COLO668 (cell line): ENCODE measurements around the gene CDR2L.

Experiments used
- DNase-seq: peaks from one replicate; lab custom pipeline; 2025; ENCODE audit not compliant: unreplicated experiment; lab: John Stamatoyannopoulos, UW

The CDR2L gene

GRCh38 chr17:74987418-74987908, at the start of gene CDR2L:
Gene CDR2L (plus strand): TSS chr17:74987632. CDS start chr17:74988044, 412 bp downstream.
- peak; percentile 91 for DNase-seq

- DNase-seq, result no peak
These were observed 49.1 kb upstream of the CDR2L start for GRCh38 chr17:74938194-74938950.

- DNase-seq, result no peak
These were observed 47.9 kb upstream of the CDR2L start for GRCh38 chr17:74939534-74939933.

GRCh38 chr17:74941128-74941725, 46.2 kb upstream of the CDR2L start:
- DNase-seq, result no peak

GRCh38 chr17:74943808-74944522, 43.5 kb upstream of the CDR2L start:
- DNase-seq, result no peak

GRCh38 chr17:74945543-74945942, 41.9 kb upstream of the CDR2L start:
- no peak for DNase-seq

GRCh38 chr17:74946641-74947040, 40.8 kb upstream of the CDR2L start:
- DNase-seq, result no peak

- no peak for DNase-seq
These were observed 40.2 kb upstream of the CDR2L start for GRCh38 chr17:74947041-74947754.

- peak; percentile 58 for DNase-seq
These were observed 37.8 kb upstream of the CDR2L start for GRCh38 chr17:74949455-74950115.

- DNase-seq, result peak; percentile 80
These were observed 37.2 kb upstream of the CDR2L start for GRCh38 chr17:74950207-74950606.

GRCh38 chr17:74951065-74951464, 36.4 kb upstream of the CDR2L start:
- DNase-seq, result peak; percentile 2

- DNase-seq, result no peak
These were observed 35.6 kb upstream of the CDR2L start for GRCh38 chr17:74951680-74952421.

- DNase-seq, result no peak
These were observed 34.9 kb upstream of the CDR2L start for GRCh38 chr17:74952431-74953133.

- DNase-seq, result no peak
These were observed 34.2 kb upstream of the CDR2L start for GRCh38 chr17:74953134-74953687.

GRCh38 chr17:74954115-74954514, 33.3 kb upstream of the CDR2L start:
- no peak for DNase-seq

- DNase-seq, result no peak
These were observed 32.6 kb upstream of the CDR2L start for GRCh38 chr17:74954665-74955421.

- no peak for DNase-seq
These were observed 31.3 kb upstream of the CDR2L start for GRCh38 chr17:74956093-74956492.
